Skeletal muscle satellite cell (primary cell): ENCODE measurements around the gene FUT9.

ENCODE experiments used
- H3K27me3 ChIP-seq: 2 replicates; pipeline ENCODE4 v1.7.0; 2013; ENCODE audit warnings: low read length; ENCODE audit not compliant: control insufficient read depth, insufficient read depth
- H3K36me3 ChIP-seq: 2 replicates; pipeline ENCODE4 v1.7.0; 2013; ENCODE audit warnings: mild to moderate bottlenecking, control low read depth, low read length; ENCODE audit not compliant: insufficient read depth
- H3K4me1 ChIP-seq: 2 replicates; pipeline ENCODE4 v1.7.0; 2013; ENCODE audit warnings: low read length; ENCODE audit not compliant: control insufficient read depth, insufficient read depth
- H3K4me2 ChIP-seq: 2 replicates; pipeline ENCODE4 v1.7.0; 2013; ENCODE audit warnings: mild to moderate bottlenecking, low read length
- H3K4me3 ChIP-seq: 2 replicates; pipeline ENCODE4 v1.7.0; 2013; ENCODE audit warnings: low read length
- H3K9ac ChIP-seq: 2 replicates; pipeline ENCODE4 v1.7.0; 2013; ENCODE audit warnings: mild to moderate bottlenecking, low read depth, low read length, moderate library complexity
- H3K9me3 ChIP-seq: replicated peaks from 2 replicates; pipeline ENCODE4 v1.7.0; 2013; ENCODE audit warnings: mild to moderate bottlenecking, control low read depth, low read length

FUT9 gene

DNA sequence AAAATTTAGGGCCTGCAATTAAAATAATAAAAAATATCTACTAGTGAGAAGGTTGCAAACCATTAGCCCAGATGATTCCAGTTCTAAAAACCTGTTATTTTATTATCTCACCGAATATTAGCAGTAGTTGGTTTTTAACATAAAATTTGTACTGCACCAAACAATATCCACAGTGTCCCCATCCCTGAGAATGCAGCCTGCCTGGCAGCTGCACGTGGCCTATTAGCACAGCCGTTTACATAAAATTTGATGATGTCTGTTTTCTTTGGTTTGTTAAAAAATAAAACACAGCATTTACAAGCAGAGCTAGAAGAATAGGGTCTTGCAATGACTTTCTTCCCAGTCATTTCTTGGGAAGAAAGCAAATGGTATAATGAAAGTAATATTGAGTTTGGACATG, 58.2 kb downstream of the FUT9 start:
- H3K4me2 ChIP-seq, result no peak overlapping the region
- H3K4me1 ChIP-seq, result no peaks in the 10 kb centered on the region
- H3K9ac ChIP-seq, result no peak overlapping the region
- no peaks in the 10 kb centered on the region for H3K27me3 ChIP-seq
- H3K36me3 ChIP-seq, result no peaks in the 10 kb centered on the region
- no peaks in the 10 kb centered on the region for H3K9me3 ChIP-seq
- no peak overlapping the region for H3K4me3 ChIP-seq

DNA sequence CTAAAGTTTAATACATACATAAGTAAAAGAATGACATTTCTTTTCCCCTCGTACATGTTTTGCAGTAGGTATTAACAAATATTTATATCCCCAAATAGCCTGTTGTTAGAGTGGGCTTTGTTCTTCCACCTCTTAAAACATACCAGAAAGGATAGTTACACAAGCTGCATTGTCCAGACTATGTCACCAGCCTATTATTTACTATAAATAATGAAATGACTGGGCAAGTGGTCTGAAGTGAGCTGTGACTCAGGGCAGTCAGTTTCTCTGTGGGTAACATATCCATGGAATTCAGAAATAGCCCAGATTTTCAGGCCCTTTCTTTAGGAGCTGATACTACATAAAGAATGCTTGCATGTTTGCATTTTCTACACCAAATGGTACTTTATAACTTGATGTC, 60.1 kb downstream of the FUT9 start:
- Histone ChIP-seq H3K9ac (no peak overlapping the region), H3K9me3 (no peaks in the 10 kb centered on the region), H3K4me2 (no peak overlapping the region), H3K36me3 (no peaks in the 10 kb centered on the region), H3K4me1 (no peaks in the 10 kb centered on the region), H3K4me3 (no peak overlapping the region), H3K27me3 (no peaks in the 10 kb centered on the region)

GRCh38 chr6:96086745-96087144, 71.0 kb downstream of the FUT9 start:
- Histone ChIP-seq H3K36me3 (no peaks in the 10 kb centered on the region), H3K4me2 (no peak overlapping the region), H3K27me3 (no peaks in the 10 kb centered on the region)

DNA sequence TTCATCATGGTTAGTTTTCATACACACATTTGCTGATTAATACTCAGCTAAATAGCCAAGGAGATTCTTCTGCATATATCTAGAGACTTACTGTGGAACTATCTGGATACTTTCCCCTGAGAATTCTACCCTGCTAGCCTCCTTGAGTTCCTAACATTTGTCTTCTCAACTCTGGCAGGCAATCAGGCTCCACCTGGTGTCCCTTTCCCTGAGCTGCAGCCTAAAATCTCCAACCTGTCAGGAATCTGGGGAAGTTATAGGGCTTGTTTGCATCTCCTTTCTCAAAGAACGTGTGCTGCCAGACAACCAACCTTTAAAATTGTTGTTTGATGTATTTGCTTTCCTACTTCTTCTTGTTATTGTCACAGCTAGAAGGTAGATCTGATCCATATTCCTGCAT, 73.4 kb downstream of the FUT9 start:
- no peaks in the 10 kb centered on the region for H3K27me3 ChIP-seq
- H3K4me1 ChIP-seq, result no peaks in the 10 kb centered on the region
- no peak overlapping the region for H3K9ac ChIP-seq
- no peaks in the 10 kb centered on the region for H3K36me3 ChIP-seq
- no peak overlapping the region for H3K4me3 ChIP-seq
- peaks cover 6% of the 10 kb centered on the region for H3K9me3 ChIP-seq
- no peak overlapping the region for H3K4me2 ChIP-seq

More at GRCh38 chr6:96086745-96087144, 71.0 kb downstream of the FUT9 start:
- Histone ChIP-seq H3K9me3 (peaks cover 4% of the 10 kb centered on the region), H3K9ac (no peak overlapping the region), H3K4me1 (no peaks in the 10 kb centered on the region), H3K4me3 (no peak overlapping the region)

DNA sequence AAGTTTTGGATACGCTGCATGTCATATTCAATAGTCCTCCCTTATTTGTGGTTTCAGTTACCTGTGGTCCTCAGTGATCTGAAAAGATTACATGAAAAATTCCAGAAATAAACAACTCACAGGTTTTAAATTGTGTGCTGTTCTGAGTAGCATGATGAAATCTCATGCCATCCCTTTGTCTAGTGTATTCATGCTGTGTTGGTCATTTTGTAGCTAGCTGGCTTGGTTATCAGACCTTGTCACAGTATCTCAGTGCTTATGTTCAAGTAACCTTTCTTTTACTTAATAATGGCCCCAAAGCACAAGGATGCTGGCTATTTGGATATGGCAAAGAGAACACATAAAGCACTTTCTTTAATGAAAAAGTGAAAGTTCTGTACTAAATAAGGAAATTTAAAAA, 78.3 kb downstream of the FUT9 start:
- H3K4me3 ChIP-seq, result no peak overlapping the region
- no peak overlapping the region for H3K9ac ChIP-seq
- peaks cover 6% of the 10 kb centered on the region for H3K9me3 ChIP-seq
- no peaks in the 10 kb centered on the region for H3K27me3 ChIP-seq
- no peaks in the 10 kb centered on the region for H3K4me1 ChIP-seq
- no peaks in the 10 kb centered on the region for H3K36me3 ChIP-seq
- no peak overlapping the region for H3K4me2 ChIP-seq

- Histone ChIP-seq H3K36me3 (no peaks in the 10 kb centered on the region), H3K9ac (no peak overlapping the region), H3K4me3 (no peak overlapping the region), H3K4me2 (no peak overlapping the region), H3K9me3 (peaks cover 3% of the 10 kb centered on the region), H3K27me3 (no peaks in the 10 kb centered on the region), H3K4me1 (no peaks in the 10 kb centered on the region)
These were observed 83.3 kb downstream of the FUT9 start for GRCh38 chr6:96099069-96099468.

- Histone ChIP-seq H3K9ac (no peak overlapping the region), H3K27me3 (no peaks in the 10 kb centered on the region)
These were observed 85.8 kb downstream of the FUT9 start for GRCh38 chr6:96101564-96101963.

GRCh38 chr6:96104910-96105309, 89.1 kb downstream of the FUT9 start:
- Histone ChIP-seq H3K4me1 (no peaks in the 10 kb centered on the region), H3K36me3 (no peaks in the 10 kb centered on the region), H3K4me2 (no peak overlapping the region), H3K9me3 (peaks cover 3% of the 10 kb centered on the region), H3K4me3 (no peak overlapping the region), H3K27me3 (no peaks in the 10 kb centered on the region), H3K9ac (no peak overlapping the region)

More at GRCh38 chr6:96101564-96101963, 85.8 kb downstream of the FUT9 start:
- no peaks in the 10 kb centered on the region for H3K4me1 ChIP-seq
- H3K36me3 ChIP-seq, result no peaks in the 10 kb centered on the region
- no peak overlapping the region for H3K4me3 ChIP-seq
- H3K9me3 ChIP-seq, result peaks cover 3% of the 10 kb centered on the region
- no peak overlapping the region for H3K4me2 ChIP-seq

GRCh38 chr6:96110878-96111277, 95.1 kb downstream of the FUT9 start:
- no peaks in the 10 kb centered on the region for H3K27me3 ChIP-seq
- H3K4me3 ChIP-seq, result no peak overlapping the region
- H3K9ac ChIP-seq, result no peak overlapping the region
- no peaks in the 10 kb centered on the region for H3K9me3 ChIP-seq
- H3K4me1 ChIP-seq, result no peaks in the 10 kb centered on the region
- no peaks in the 10 kb centered on the region for H3K36me3 ChIP-seq
- H3K4me2 ChIP-seq, result no peak overlapping the region

- H3K4me2 ChIP-seq, result no peak overlapping the region
- no peaks in the 10 kb centered on the region for H3K36me3 ChIP-seq
- no peaks in the 10 kb centered on the region for H3K9me3 ChIP-seq
- H3K4me1 ChIP-seq, result no peaks in the 10 kb centered on the region
- no peak overlapping the region for H3K9ac ChIP-seq
- no peaks in the 10 kb centered on the region for H3K27me3 ChIP-seq
- H3K4me3 ChIP-seq, result no peak overlapping the region
These were observed 100.9 kb downstream of the FUT9 start for GRCh38 chr6:96116674-96117073.

- H3K4me1 ChIP-seq, result no peaks in the 10 kb centered on the region
- no peak overlapping the region for H3K9ac ChIP-seq
- no peak overlapping the region for H3K4me3 ChIP-seq
- no peaks in the 10 kb centered on the region for H3K27me3 ChIP-seq
- H3K4me2 ChIP-seq, result no peak overlapping the region
- H3K9me3 ChIP-seq, result no peaks in the 10 kb centered on the region
- H3K36me3 ChIP-seq, result no peaks in the 10 kb centered on the region
These were observed 109.0 kb downstream of the FUT9 start for GRCh38 chr6:96124778-96125177.

GRCh38 chr6:96138406-96138805, 122.6 kb downstream of the FUT9 start:
- no peaks in the 10 kb centered on the region for H3K4me1 ChIP-seq
- no peak overlapping the region for H3K4me3 ChIP-seq
- no peaks in the 10 kb centered on the region for H3K27me3 ChIP-seq
- peaks cover 7% of the 10 kb centered on the region for H3K9me3 ChIP-seq
- no peaks in the 10 kb centered on the region for H3K36me3 ChIP-seq
- no peak overlapping the region for H3K4me2 ChIP-seq
- no peak overlapping the region for H3K9ac ChIP-seq
